GM21717 (cell line): Measurements from ENCODE around the gene HPSE.

Experiments used
- ATAC-seq: cut with Tn5 transposase; IDR thresholded peaks from one replicate; pipeline ENCODE4 v1.9.1; 2021; ENCODE audit warnings: mild to moderate bottlenecking, moderate library complexity; ENCODE audit not compliant: unreplicated experiment

The HPSE gene

DNA sequence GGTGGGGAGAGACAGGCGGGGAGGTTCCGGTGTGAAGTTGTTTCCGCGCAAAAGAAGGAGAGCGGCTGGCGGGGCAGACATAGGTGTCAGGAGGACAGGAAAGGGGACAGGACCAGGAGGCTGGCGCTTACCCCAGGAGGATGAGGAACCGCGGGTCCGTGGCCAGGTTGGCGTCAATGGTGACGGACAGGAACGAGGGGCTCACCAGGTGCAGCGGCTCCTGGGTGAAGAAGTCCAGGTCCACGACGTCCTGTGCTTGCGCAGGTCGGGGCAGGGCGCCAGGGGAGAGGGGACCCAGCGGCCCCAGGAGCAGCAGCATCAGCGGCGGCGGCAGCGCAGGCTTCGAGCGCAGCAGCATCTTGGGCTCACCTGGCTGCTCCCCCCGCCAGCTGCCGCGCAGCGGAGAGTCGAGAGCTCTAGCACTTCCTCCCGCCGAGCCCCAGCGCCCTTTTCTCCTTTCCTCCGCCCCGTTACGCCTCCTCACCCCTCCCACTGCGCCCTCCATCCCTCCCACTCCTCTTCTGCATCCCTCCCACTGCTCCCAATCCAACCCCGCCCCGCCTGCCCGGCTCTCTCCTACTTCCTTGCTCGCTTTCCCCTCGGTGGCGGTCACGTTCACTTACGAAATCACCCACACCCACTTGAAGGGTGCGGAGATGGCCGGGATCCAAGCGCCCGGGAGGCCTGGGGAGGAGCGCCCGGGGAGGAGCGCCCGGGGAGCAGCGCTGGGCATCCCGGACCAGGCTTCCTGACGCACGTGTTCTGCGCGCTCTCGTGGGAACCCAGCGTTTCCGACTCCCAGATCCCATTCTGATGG is at the start of gene HPSE:
TSS of gene HPSE (minus strand) at position 424 of the 817 bp plus-strand sequence. CDS start at position 358, 66 bp downstream.
- peak; percentile 93 for ATAC-seq

DNA sequence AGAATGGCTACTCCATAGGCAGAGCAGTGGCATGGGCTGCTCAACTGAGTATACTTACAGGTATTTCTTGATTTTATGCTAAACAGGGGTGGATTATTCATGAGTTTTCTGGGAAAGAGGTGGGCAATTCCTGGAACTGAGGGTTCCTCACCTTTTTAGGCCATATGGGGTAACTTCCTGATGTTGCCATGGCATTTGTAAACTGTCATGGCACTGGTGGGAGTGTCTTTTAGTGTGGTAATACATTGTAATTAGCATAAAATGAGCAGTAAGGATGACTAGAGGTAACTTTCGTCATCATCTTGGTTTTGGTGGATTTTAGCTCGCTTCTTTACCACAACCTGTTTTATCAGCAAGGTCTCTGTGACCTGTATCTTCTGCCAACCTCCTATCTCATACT is 48.2 kb upstream of the HPSE start:
- no peak for ATAC-seq

DNA sequence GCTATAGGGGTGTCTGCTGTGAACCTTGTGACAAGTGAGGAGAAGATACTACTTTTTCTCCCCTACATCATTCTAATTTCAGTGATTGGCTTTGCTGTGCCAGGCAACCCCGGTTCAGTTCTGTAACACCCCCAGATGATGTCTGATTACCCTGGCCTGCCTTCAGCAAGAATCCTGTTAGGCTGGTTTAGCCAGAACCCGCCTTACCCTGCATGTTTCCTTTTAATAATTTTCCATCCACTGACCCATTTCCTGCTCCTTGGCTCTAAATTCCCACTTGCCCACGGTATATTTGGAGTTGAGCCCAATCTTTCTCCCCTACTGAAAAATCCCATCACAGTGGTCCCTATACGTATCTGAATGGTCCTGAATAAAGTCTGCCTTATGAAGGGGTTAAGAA is 46.5 kb upstream of the HPSE start:
- ATAC-seq: no peak

DNA sequence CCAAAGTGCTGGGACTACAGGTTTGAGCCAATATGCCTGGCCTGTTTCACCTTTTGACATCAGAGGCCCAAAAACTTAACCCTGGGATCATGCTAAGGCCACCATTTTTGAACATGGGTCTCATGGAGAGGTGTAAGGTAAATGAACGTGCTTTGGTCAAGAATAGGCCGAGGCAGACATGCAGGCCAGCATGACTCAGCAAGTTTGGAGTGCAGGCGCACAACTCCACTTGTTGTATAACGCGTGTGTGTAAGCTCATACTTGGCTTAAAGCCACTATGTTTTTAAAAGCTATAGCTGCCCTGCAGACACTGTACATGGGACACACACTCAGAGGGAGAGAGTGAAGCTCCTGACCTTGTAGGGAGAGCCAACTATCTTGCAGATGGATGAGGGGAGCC is 43.8 kb upstream of the HPSE start:
- ATAC-seq: no peak

DNA sequence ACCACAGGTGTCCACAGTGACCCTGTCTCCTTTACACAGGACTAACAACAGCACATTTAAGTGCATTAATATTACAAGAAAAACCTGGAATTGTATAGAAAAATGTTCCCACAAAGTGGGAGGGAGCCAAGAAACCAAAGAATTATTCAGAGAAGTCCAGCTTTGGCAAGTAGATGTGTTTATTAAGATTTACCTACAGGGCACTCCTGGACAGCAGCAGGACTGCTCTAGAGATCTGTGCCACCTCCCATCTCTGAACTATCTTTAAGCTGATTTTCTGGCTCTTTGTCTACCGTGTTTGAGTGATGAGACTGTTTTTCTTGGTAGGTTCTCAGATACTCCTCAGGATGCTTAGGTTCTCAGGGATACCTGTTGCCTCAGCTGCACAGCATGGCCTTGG is 38.3 kb upstream of the HPSE start:
- ATAC-seq: no peak

DNA sequence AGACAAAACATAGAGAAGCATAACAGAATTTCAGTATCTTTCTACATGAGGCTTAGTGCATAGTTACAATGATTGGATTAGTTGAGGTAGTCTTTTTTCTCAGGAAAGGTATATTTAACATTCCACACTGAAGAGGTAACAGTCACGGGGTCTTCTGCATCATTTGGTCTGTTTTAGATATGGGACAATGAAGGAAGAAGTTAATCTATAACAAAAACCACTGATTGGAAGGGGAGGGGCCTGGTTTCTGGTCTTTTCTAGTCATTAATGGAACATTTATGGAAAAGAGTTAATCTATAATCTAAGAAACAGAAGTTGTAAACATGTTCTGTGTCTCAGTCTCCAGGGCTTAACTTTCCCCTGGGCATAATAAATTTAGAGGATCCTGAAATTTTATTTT is 37.3 kb upstream of the HPSE start:
- ATAC-seq: no peak

DNA sequence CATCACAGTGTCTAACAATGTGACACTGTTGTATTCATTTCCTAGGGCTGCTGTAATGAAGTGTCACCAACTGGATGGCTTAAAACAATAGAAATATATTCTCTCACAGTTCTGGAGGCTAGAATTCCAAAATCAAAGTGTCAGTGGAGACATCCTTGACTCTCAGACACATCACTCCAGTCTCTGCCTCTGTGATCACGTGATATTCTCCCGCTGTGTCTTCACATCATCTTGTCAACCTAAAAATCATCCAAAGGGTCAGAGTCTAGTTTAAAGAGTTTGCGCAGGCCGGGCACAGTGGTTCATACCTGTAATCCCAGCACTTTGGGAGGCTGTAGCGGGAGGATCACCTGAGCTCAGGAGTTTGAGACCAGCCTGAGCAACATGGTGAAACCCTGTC is 36.6 kb upstream of the HPSE start:
- no peak for ATAC-seq

DNA sequence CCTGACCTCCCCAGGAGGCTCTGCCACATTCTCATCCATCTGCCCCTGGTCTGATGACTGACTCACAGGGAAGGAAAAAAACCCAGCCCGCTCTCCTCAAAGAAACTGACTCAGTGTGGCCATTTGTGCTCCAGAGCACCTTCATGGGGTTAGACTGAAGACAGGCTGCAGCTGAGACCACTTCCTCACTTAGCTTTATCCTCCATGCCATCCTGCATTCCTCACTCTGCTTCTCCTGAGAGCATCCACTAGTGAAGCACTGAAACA is 35.9 kb upstream of the HPSE start:
- ATAC-seq: no peak

DNA sequence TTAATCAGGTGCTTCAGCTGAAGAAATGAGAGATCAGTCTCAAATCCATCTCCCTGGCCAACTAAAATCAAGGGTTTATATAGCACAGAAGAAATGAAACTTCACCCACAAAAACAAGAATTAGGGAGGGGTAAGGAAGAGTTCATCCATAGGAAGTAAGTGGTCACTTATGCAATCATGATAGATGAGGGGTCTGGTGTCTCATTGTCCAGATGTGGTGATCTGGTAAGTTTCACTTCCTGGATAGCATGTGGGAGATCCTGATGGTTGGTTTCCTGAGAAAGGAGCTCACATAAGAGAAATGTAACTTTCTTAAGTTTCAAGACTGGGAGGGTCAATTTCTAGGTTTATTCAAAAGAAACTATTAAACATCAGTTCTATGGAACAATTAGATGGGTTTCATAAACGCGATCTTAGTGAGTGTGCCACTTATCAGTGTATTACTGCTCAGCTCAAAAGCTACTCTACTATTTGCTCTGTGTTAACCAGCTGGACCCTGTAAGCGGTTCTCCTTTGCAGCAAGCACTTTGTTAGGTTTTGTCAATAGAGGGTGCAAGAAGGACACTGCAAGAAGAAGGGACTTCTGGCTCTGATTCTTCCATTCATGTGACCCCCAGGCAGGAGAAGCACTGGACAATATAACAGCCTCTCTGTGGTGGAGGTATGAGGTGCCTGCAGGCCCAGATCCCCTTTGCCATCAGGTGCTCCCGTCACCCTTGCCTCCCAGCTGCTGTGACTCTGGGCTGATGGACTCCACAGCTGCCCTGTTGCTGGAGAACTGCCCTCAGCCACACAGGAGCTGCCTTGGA is 35.4 kb upstream of the HPSE start:
- no peak for ATAC-seq

DNA sequence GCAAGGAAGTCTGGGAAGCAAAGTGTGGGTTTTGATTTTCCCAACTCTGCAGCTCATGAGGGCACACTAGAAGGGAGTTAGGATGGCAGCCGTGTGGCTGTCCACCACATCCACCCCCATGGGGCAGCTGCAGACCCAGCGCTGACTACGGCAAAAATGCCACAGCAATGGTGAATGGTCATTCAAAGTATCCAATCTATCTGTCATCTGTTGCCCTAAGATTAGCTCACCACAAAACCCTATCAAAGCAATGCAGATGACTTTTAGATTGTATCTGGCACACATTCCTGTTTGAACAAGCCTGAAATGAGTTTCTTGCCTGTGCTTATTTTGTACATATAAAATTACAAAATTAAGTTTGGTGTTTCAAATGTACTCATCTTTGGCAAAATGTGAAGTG is 29.7 kb upstream of the HPSE start:
- ATAC-seq: no peak

DNA sequence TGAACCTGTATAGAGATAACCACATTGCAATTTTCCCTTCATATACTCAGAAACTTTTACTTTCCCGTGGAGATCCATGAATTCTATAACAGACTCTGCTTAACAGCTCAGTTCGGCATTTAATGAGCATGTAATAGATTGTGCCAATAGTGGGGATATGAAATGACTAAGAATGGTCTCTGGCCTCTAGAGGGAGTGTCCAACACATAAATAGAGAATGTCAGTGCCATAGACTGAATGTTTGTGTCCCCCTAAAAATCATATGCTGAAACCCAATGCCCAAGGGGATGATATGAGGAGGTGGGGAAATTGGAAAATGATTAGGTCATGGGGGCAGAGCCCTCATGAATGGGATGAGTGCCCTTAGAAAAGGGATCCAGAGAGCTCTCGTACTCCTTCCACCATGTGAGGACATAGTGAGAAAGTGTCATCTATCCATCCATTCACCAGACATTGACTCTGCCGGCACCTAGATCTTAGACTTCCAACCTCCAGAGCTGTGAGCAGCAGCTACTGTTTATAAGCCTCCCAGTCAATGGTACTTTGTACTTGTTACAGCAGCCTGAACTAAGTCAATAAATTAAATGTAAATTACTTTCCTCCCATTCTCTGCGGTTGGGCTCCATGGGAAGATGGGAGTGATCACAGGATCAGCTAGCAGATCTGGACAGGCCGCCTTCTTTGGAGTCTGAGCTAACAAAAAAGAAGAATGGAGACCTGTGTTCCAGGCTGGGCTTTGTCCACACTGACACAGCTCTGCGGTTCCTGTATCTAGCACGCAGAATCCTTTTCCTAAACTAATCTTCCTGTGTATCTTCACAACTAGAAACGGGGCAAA is 28.1 kb upstream of the HPSE start:
- no peak for ATAC-seq

DNA sequence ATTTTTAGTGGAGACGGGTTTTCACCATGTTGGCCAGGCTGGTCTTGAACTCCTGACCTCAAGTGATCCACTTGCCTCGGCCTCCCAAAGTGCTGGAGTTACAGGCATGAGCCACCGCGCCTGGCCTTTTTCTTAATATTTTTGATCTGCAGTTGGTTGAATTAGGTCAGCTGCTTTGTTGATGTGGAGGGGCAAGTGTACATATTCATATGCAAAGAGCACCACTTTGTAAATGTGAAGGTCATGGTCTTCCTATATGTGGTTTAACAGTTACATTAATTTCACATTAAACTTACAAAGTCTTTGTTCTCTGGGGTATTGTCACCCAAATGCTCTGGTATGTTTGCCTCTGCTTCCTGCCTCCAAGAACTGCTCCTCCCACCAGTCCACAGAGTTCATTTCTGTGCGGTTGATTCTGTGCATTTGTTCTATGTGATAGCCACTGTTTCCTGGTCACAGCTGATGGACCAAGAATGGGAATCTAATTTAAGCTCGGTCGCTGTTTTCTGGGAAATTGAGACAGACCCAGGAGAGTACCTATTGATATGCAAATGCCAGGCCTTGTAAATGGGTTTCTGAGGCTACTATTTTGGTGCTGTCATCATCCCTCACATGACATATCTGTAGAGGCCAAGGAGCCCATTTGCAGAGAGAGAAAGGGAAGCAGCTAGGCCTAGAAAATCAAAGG is 26.9 kb upstream of the HPSE start:
- no peak for ATAC-seq

DNA sequence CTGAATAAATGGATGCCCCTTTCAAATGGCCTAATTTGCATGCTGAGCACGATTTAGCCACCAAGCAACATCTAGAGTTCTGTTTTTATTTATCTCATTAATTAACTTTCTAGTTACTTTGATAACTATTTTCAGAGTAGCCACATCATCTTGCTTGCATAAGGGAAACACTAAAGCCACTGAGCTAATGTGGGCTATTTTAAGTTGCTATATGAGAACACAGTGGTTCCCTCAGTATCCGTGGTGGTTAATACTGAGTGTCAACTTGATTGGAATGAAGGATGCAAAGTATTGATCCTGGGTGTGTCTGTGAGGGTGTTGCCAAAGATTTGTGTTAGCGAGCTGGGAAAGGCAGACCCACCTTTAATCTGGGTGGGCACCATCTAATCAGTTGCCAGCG is 25.4 kb upstream of the HPSE start:
- ATAC-seq: no peak

DNA sequence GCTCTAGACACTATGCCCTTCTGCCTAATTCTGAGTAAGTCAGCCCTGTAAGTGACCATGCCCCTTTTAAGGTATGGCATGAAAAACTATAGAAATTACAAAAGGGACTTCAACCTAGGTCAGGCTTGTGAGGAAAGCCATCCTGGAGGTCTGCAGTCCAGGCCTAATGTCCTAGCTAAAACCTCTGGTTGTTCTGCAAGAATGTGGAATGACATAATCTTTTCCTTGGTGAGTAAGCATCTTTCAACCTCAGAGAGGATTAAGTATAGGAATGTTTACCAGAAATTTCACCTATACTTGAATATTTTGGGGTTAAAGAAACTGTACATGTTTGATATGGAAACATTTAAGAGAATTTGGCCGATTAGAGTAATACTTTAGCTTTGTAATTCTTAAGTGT is 23.8 kb upstream of the HPSE start:
- ATAC-seq: no peak

DNA sequence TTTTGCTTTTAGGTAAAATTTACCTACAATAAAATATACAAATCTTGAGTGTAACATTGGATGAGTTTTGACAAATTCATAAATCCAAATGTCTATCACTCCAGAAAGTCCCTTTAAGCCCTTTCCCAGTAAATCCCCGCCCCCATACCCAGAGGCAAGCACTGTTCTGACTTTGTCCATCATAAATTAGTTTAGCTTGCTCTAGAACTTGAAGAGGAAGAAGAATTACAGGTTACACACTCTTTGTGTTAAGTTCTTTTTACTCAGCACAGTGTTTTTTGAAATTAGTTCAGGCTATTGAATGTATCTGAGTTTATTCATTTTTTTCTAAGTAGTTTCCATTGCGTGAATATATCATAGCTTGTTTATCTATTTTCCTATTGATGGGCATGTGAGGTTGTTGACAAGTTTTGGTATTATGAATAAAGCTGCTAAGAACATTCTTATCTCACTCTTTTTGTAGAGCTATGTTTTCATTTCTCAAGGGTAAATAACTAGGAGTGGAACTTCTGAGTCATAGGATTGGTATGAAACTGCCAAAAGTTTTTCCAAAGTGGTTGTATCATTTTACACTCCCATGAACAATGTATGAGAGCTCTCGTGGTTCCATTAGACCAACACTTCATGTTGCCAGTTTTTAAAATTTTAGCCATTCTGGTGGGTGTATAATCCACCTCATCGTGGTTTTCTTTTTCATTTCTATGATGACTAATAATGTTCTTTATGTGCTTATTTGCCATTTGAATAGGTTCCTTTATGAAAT is 22.4 kb upstream of the HPSE start:
- ATAC-seq: peak; percentile 58

DNA sequence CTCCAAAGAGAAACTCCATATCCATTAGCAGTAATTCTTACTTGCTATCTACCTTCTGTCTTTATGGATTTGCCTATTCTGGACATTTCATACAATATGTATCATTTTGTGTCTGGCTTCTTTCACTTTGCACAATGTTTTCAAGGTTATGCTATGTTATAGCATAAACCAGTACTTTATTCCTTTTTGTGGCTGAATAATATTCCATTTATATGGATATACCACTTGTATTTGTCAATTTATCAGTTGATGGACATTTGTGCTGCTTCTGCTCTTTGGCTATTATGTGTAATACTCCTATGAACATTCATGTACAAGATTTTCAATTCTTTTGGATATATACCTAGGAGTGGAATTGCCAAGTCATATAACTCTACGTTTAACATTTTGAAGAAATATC is 18.9 kb upstream of the HPSE start:
- ATAC-seq: no peak

DNA sequence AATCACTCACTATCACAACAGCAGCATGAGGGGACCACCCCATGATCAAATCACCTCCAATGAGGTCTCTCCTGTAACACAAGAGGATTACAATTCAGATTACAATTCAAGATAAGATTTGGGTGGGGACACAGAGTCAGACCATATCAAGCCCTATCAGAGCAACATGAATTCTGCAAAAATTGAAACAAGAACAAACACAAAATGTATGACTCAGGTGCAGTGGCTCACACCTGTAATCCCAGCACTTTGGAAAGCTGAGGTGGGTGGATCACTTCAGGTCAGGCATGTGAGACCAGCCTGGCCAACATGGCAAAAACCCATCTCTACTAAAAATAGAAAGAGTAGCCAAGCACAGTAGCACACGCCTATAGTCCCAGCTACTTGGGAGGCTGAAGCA is 13.4 kb upstream of the HPSE start:
- no peak for ATAC-seq

DNA sequence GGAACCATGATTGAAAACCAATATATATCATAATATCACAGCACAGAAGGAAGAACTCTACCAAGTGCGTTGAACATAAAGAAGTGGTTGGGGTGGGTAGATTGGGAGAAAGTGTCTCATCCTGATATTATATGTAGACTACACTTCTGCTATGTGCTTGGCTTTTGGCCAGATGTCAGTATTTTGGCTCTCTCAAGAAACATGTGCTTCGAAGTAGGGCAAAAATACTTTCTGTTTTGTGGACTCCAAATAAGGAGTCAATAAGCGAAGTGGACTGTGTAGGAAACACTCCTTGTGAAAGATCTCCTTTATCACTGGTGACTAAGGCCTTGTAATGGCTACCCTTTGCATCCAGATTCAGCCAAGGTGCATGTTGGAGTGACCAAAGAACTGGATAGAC is 7.8 kb upstream of the HPSE start:
- no peak for ATAC-seq

DNA sequence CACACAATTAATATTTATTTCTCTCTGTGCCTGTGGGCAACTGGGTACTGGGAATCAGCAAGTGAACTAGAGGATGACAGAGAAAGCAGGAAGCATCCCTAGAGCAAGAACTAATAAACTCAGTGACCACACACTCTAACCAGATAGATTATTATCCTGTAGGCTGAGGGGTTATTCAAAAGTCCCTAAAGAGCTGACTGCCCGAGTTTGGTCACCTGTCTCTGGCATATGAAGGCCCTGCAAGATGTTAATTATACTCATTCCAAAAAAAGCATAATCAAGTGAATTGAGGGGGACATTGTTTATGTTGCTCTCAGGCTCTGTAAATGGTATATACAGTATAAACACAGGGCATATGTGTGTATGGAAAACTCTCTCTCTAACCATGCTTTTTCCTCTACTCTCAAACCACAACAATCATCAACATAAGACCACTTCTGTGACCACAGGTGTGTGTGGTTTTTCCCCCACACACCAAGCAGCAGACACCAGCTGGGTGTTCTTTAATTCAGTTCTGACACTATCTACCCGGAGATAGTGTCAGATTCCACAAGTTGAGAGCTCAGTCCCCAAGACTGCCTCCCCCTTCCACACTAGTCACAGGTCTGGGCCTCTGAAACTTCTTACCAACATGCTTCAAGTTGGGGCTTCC is 6.2 kb upstream of the HPSE start:
- ATAC-seq: peak; percentile 77

DNA sequence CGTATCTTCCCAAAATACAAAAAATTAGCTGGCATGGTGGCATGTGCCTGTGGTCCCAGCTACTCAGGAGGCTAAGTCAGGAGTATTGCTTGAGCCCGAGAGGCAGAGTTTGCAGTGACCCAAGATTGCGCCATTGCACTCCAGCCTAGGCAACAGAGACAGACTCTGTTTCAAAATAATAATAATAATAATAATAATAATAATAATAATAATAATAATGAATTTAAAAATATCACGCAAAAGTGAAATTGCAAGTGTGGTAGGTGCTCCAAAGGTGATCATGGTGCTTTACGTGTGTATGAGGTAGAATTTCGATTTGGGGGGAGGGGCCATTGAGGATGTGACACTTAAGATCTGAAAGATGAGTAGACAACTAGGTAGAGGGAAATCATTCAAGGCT is 4.9 kb upstream of the HPSE start:
- no peak for ATAC-seq
